ENCODE measurements around the gene ATR.

DNA sequence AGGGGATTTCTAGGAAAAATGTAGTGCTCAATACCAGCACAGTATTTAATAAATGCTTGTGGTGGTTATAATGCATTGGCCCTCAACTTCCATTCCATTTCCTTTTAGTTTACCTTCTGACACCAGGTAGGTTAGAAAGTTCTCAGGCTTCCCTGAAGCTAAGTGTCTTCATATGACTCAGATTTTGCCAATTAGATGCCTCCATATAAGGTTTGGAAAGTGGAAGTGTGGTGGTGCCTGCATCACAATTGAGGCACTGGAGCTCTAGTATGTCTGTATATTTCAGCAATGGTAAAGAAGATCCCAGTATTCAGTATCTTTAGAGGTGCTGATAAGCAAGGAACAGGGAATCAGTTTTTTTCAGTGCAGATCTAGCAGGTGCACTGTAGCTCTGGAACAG is 149.0 kb downstream of the ATR start:
- no peak for TF ChIP-seq POLR2A (IDR thresholded peaks at IDR 0.05)
- TF ChIP-seq POLR2AphosphoS5 (IDR thresholded peaks at IDR 0.05) = no peak
- TF ChIP-seq, protein P1, sequence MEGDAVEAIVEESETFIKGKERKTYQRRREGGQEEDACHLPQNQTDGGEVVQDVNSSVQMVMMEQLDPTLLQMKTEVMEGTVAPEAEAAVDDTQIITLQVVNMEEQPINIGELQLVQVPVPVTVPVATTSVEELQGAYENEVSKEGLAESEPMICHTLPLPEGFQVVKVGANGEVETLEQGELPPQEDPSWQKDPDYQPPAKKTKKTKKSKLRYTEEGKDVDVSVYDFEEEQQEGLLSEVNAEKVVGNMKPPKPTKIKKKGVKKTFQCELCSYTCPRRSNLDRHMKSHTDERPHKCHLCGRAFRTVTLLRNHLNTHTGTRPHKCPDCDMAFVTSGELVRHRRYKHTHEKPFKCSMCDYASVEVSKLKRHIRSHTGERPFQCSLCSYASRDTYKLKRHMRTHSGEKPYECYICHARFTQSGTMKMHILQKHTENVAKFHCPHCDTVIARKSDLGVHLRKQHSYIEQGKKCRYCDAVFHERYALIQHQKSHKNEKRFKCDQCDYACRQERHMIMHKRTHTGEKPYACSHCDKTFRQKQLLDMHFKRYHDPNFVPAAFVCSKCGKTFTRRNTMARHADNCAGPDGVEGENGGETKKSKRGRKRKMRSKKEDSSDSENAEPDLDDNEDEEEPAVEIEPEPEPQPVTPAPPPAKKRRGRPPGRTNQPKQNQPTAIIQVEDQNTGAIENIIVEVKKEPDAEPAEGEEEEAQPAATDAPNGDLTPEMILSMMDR (IDR thresholded peaks at IDR 0.05) = no peak

Measured in breast epithelium (tissue), 3 donors.